Hindlimb muscle (tissue), 1 donor: ENCODE results near the gene ANXA2. TPM values are rescaled to one million over a fixed set of nuclear protein-coding genes. Genes with fewer than 3 reads are reported as not detected.

Source experiments
- polyA plus RNA-seq: library from polyadenylated mRNA; unstranded; fragments of 120-200 nt; gene quantifications from one replicate; pipeline ENCODE4 v1.2.1, GENCODE V29; 2013; ENCODE audit not compliant: insufficient read length

ANXA2 gene
- polyA plus RNA-seq, 1 donor = 359 TPM

Other genes starting within 250 kb of the ANXA2 start
- 37.6 TPM for gene ICE2, start 81.2 kb upstream of the ANXA2 start, polyA plus RNA-seq